ENCODE results near the gene PLEKHM2.

Gene PLEKHM2

GRCh38 chr1:15738416-15739113, 54.4 kb downstream of the PLEKHM2 start:
- no peak for TF ChIP-seq CTCF (IDR thresholded peaks at IDR 0.05; ENCODE audit: low read depth, low read length)
- no peak for DNase-seq
- H3K4me3 ChIP-seq (ENCODE audit: low read depth, low read length): no peak overlapping the region
- H3K36me3 ChIP-seq: no peaks in the 10 kb centered on the region
- no peaks in the 10 kb centered on the region for H3K27me3 ChIP-seq
- no peaks in the 10 kb centered on the region for H3K9me3 ChIP-seq
- no peaks in the 10 kb centered on the region for H3K4me1 ChIP-seq

GRCh38 chr1:15739259-15739658, 55.1 kb downstream of the PLEKHM2 start:
- H3K4me1 ChIP-seq: no peaks in the 10 kb centered on the region
- no peak overlapping the region for H3K4me3 ChIP-seq (ENCODE audit: low read depth, low read length)
- TF ChIP-seq CTCF (IDR thresholded peaks at IDR 0.05; ENCODE audit: low read depth, low read length): no peak
- no peaks in the 10 kb centered on the region for H3K27me3 ChIP-seq
- H3K36me3 ChIP-seq: no peaks in the 10 kb centered on the region
- DNase-seq: no peak
- no peaks in the 10 kb centered on the region for H3K9me3 ChIP-seq

GRCh38 chr1:15739745-15740144, 55.6 kb downstream of the PLEKHM2 start:
- peak; percentile 18; the same call in 1 of the 2 replicates for TF ChIP-seq CTCF (IDR thresholded peaks at IDR 0.05; ENCODE audit: low read depth, low read length)
- DNase-seq: no peak
- no peak overlapping the region for H3K4me3 ChIP-seq (ENCODE audit: low read depth, low read length)
- H3K27me3 ChIP-seq: no peaks in the 10 kb centered on the region
- H3K36me3 ChIP-seq: no peaks in the 10 kb centered on the region
- no peaks in the 10 kb centered on the region for H3K4me1 ChIP-seq
- no peaks in the 10 kb centered on the region for H3K9me3 ChIP-seq

- peak; percentile 70 for DNase-seq
- no peaks in the 10 kb centered on the region for H3K36me3 ChIP-seq
- H3K4me1 ChIP-seq: no peaks in the 10 kb centered on the region
- no peaks in the 10 kb centered on the region for H3K27me3 ChIP-seq
- H3K9me3 ChIP-seq: no peaks in the 10 kb centered on the region
- H3K4me3 ChIP-seq (ENCODE audit: low read depth, low read length): no peak overlapping the region
- peak; percentile 64 for TF ChIP-seq CTCF (IDR thresholded peaks at IDR 0.05; ENCODE audit: low read depth, low read length)
These were observed 57.1 kb downstream of the PLEKHM2 start for GRCh38 chr1:15740924-15741850.

- no peaks in the 10 kb centered on the region for H3K27me3 ChIP-seq
- no peaks in the 10 kb centered on the region for H3K36me3 ChIP-seq
- H3K9me3 ChIP-seq: no peaks in the 10 kb centered on the region
- TF ChIP-seq CTCF (IDR thresholded peaks at IDR 0.05; ENCODE audit: low read depth, low read length): no peak
- H3K4me1 ChIP-seq: no peaks in the 10 kb centered on the region
- H3K4me3 ChIP-seq (ENCODE audit: low read depth, low read length): no peak within 1 kb of the TSS
- no peak for DNase-seq
These were observed 58.2 kb downstream of the PLEKHM2 start, which contains the start of gene TMEM82 for GRCh38 chr1:15742339-15742801. TSS of gene TMEM82 (plus strand) at chr1:15742499. CDS start at chr1:15742560, 61 bp downstream.
